ENCODE measurements around the gene IFRD1. TPM values are rescaled to one million over a fixed set of nuclear protein-coding genes. Genes with fewer than 3 reads are reported as not detected.

The IFRD1 gene
- 23.8 and 27.1 TPM in 2 replicates for total RNA-seq

GRCh38 chr7:112449902-112450806 is at the start of gene IFRD1:
Gene IFRD1, plus strand, starts transcription at chr7:112450460. Its CDS starts 229 bp downstream, at chr7:112450689.

Other genes with a start within 250 kb of the IFRD1 start
- 6.3 and 11.2 TPM in 2 replicates for gene DOCK4, start 244.1 kb upstream of the IFRD1 start, total RNA-seq
- 19.3 and 21.3 TPM in 2 replicates for gene ZNF277, start 243.8 kb upstream of the IFRD1 start, total RNA-seq
- gene LSMEM1, start 30.5 kb downstream of the IFRD1 start, total RNA-seq = 0.44 and 3.3 TPM in 2 replicates